WERI-Rb-1 (cell line): ENCODE data around the gene VWA5B2.

Source experiments
- DNase-seq: peaks from one replicate; pipeline ENCODE4 v3.0.0-alpha.2; 2020
- H3K27ac ChIP-seq: fragments of 250-450 bp; sonication (Bioruptor Pico); 2 replicates; pipeline ENCODE4 v1.5.1; 2020; ENCODE audit warnings: mild to moderate bottlenecking, moderate library complexity
- H3K27me3 ChIP-seq: fragments of 250-450 bp; sonication (Bioruptor Pico); 2 replicates; pipeline ENCODE4 v1.5.1; 2021; ENCODE audit warnings: mild to moderate bottlenecking, low read depth, moderate library complexity; ENCODE audit not compliant: insufficient read depth, severe bottlenecking
- H3K36me3 ChIP-seq: fragments of 250-450 bp; sonication (Bioruptor Pico); 2 replicates; pipeline ENCODE4 v1.5.1; 2020; ENCODE audit warnings: mild to moderate bottlenecking, moderate library complexity
- H3K4me3 ChIP-seq: 2 replicates; pipeline ENCODE4 v1.5.1; 2011; ENCODE audit warnings: low read depth, mild to moderate bottlenecking, control low read depth, low read length
- H3K9me3 ChIP-seq: fragments of 250-450 bp; sonication (Bioruptor Pico); 2 replicates; pipeline ENCODE4 v1.5.1; 2021; ENCODE audit warnings: mild to moderate bottlenecking, moderate library complexity; ENCODE audit not compliant: severe bottlenecking
- TF ChIP-seq, protein P1 (sequence below): IDR thresholded peaks from 2 replicates; pipeline ENCODE4 v1.5.1; 2011; ENCODE audit warnings: low read depth, mild to moderate bottlenecking, control low read depth, inconsistent platforms, low read length

Gene VWA5B2

DNA sequence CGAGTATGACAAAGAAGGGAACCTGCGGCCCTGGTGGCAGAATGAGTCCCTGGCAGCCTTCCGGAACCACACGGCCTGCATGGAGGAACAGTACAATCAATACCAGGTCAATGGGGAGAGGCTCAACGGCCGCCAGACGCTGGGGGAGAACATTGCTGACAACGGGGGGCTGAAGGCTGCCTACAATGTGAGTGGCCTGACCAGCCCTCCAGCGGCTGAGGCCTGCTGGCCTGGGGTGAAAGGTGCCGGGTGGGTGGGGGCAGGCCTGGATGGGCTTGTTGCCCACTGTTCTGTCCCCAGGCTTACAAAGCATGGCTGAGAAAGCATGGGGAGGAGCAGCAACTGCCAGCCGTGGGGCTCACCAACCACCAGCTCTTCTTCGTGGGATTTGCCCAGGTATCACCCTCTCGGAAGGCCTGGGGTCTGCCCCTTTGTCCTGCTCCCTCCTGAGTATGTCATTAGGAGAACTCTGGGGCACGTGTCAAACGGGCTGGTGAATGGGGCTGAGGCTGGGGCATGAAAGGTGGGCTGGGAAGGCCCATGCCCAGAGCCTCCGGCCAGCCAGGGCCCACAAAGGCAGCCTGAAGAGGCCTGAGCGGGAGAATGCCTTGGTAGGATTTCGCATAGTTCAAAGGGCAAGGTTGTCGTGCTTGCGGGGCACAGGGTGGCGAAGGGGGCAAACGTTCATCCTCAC, 61.8 kb downstream of the VWA5B2 start:
- no peaks in the 10 kb centered on the region for H3K36me3 ChIP-seq
- no peak overlapping the region for H3K27ac ChIP-seq
- TF ChIP-seq, protein P1, sequence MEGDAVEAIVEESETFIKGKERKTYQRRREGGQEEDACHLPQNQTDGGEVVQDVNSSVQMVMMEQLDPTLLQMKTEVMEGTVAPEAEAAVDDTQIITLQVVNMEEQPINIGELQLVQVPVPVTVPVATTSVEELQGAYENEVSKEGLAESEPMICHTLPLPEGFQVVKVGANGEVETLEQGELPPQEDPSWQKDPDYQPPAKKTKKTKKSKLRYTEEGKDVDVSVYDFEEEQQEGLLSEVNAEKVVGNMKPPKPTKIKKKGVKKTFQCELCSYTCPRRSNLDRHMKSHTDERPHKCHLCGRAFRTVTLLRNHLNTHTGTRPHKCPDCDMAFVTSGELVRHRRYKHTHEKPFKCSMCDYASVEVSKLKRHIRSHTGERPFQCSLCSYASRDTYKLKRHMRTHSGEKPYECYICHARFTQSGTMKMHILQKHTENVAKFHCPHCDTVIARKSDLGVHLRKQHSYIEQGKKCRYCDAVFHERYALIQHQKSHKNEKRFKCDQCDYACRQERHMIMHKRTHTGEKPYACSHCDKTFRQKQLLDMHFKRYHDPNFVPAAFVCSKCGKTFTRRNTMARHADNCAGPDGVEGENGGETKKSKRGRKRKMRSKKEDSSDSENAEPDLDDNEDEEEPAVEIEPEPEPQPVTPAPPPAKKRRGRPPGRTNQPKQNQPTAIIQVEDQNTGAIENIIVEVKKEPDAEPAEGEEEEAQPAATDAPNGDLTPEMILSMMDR, result no peak
- H3K9me3 ChIP-seq, result no peaks in the 10 kb centered on the region
- no peak for DNase-seq
- no peak overlapping the region for H3K4me3 ChIP-seq
- H3K27me3 ChIP-seq, result no peaks in the 10 kb centered on the region
